Fibroblast of lung (primary cell): ENCODE data around the gene KCNG2.

Experiments used
- EZH2 ChIP-seq: IDR thresholded peaks from 2 replicates; pipeline ENCODE4 v1.5.1; 2012; ENCODE audit warnings: low read length, control low read depth, mild to moderate bottlenecking; ENCODE audit errors: missing control alignments
- TF ChIP-seq, protein P1 (sequence below), 2 donors: IDR thresholded peaks in 1 of 2; conservative IDR thresholded peaks in 1 of 2; 1 replicate in 1 of 2; 2 replicates in 1 of 2; pipeline ENCODE4 v1.5.1; 2011 to 2012; ENCODE audit warnings: low read length in 2 of 2, control low read depth in 1 of 2, inconsistent platforms in 1 of 2, low read depth in 1 of 2, mild to moderate bottlenecking in 1 of 2

DNA sequence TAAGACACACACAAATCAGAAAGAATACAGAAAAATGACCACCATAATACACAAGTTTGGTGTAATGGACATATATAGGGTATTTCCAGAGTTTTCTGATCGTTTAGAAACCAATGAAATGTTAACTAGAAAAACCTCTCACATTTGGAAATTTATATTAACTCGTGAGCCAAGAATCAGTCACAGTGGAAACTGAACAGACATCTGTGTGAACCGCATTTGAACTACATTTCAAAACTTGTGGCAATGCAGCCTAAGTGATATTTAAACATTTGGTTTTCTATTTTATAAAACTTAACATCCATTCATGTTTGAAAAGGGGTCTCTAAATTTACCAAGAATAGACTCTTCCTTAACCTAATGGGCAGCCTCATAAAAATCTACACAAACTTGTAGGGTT, 29.0 kb upstream of the KCNG2 start:
- TF ChIP-seq, protein P1, sequence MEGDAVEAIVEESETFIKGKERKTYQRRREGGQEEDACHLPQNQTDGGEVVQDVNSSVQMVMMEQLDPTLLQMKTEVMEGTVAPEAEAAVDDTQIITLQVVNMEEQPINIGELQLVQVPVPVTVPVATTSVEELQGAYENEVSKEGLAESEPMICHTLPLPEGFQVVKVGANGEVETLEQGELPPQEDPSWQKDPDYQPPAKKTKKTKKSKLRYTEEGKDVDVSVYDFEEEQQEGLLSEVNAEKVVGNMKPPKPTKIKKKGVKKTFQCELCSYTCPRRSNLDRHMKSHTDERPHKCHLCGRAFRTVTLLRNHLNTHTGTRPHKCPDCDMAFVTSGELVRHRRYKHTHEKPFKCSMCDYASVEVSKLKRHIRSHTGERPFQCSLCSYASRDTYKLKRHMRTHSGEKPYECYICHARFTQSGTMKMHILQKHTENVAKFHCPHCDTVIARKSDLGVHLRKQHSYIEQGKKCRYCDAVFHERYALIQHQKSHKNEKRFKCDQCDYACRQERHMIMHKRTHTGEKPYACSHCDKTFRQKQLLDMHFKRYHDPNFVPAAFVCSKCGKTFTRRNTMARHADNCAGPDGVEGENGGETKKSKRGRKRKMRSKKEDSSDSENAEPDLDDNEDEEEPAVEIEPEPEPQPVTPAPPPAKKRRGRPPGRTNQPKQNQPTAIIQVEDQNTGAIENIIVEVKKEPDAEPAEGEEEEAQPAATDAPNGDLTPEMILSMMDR (conservative IDR thresholded peaks at IDR 0.05 in 1 of 2, IDR thresholded peaks at IDR 0.05 in 1 of 2; ENCODE audit: low read depth in 1 of 2, low read length in 2 of 2) = no peak
- no peak for TF ChIP-seq EZH2
